Measurements from ENCODE around the gene CAPN12. TPM values are rescaled to one million over a fixed set of nuclear protein-coding genes. Genes with fewer than 3 reads are reported as not detected.

The CAPN12 gene
- total RNA-seq, 1 experiment from 2014 or later, result 43.9 TPM

GRCh38 chr19:38721496-38721895 is 22.8 kb downstream of the CAPN12 start:
- Histone ChIP-seq H2AFZ (no peak overlapping the region), H3K79me2 (ENCODE audit: low read depth) (peaks cover 24% of the 10 kb centered on the region; the same call in 1 of the 2 replicates), H3K4me3 (no peak overlapping the region), H3K4me2 (no peak overlapping the region), H3K9me2 (ENCODE audit: insufficient read depth) (no peaks in the 10 kb centered on the region), H3K36me3 (ENCODE audit: low read depth) (peaks cover 60% of the 10 kb centered on the region), H3K27me3 (ENCODE audit: insufficient read depth, low read depth) (no peaks in the 10 kb centered on the region), H3K9me3 (ENCODE audit: insufficient read depth, low read depth) (no peaks in the 10 kb centered on the region), H3K27ac (0 out of 2 replicates have a peak overlapping the region, but pooled peaks have one; percentile 80), H3F3A (ENCODE audit: insufficient read depth, low read depth) (peaks cover 62% of the 10 kb centered on the region), H3K4me1 (replicated peaks; ENCODE audit: insufficient read depth) (peaks cover 11% of the 10 kb centered on the region), H4K20me1 (ENCODE audit: insufficient read depth) (peaks cover 5% of the 10 kb centered on the region; the same call in 1 of the 2 replicates)
- ChIA-PET CTCF (no interaction called here), POLR2A (ENCODE audit: unreplicated experiment) (no interaction called here)
- intact Hi-C loops (cut with micrococcal nuclease; ENCODE audit: unreplicated experiment), result no loop called here
- TF ChIP-seq CTCF (conservative IDR thresholded peaks at IDR 0.05), result no peak
- TF ChIP-seq EZH2 (IDR thresholded peaks at IDR 0.05; ENCODE audit: low read depth), result no peak
- DNase-seq, result no peak
- BruUV-seq (replicated peaks), result no TSS peak

- ChIA-PET CTCF (no interaction called here), POLR2A (ENCODE audit: unreplicated experiment) (interaction anchor here (0.5 to 1.4 kb wide), 2 partner anchors 32 to 74 kb away, joined by 3 to 6 read pairs; no protein-coding TSS in a partner anchor)
- DNase-seq, result no peak
- Histone ChIP-seq H3K4me3 (no peak overlapping the region), H3K27ac (peak overlapping the region; percentile 80), H3K9me3 (ENCODE audit: insufficient read depth, low read depth) (no peaks in the 10 kb centered on the region), H3K9me2 (ENCODE audit: insufficient read depth) (no peaks in the 10 kb centered on the region), H4K20me1 (ENCODE audit: insufficient read depth) (peaks cover 5% of the 10 kb centered on the region; the same call in 1 of the 2 replicates), H3K4me1 (replicated peaks; ENCODE audit: insufficient read depth) (peaks cover 11% of the 10 kb centered on the region), H3K4me2 (no peak overlapping the region), H2AFZ (no peak overlapping the region), H3K27me3 (ENCODE audit: insufficient read depth, low read depth) (no peaks in the 10 kb centered on the region), H3K79me2 (ENCODE audit: low read depth) (peaks cover 30% of the 10 kb centered on the region; the same call in 1 of the 2 replicates), H3K36me3 (ENCODE audit: low read depth) (peaks cover 64% of the 10 kb centered on the region), H3F3A (ENCODE audit: insufficient read depth, low read depth) (peaks cover 62% of the 10 kb centered on the region)
- intact Hi-C loops (cut with micrococcal nuclease; ENCODE audit: unreplicated experiment), result no loop called here
- TF ChIP-seq CTCF (conservative IDR thresholded peaks at IDR 0.05), result no peak
- TF ChIP-seq EZH2 (IDR thresholded peaks at IDR 0.05; ENCODE audit: low read depth), result no peak
- BruUV-seq (replicated peaks), result no TSS peak
These were observed 23.6 kb downstream of the CAPN12 start for GRCh38 chr19:38720559-38721236.

DNA sequence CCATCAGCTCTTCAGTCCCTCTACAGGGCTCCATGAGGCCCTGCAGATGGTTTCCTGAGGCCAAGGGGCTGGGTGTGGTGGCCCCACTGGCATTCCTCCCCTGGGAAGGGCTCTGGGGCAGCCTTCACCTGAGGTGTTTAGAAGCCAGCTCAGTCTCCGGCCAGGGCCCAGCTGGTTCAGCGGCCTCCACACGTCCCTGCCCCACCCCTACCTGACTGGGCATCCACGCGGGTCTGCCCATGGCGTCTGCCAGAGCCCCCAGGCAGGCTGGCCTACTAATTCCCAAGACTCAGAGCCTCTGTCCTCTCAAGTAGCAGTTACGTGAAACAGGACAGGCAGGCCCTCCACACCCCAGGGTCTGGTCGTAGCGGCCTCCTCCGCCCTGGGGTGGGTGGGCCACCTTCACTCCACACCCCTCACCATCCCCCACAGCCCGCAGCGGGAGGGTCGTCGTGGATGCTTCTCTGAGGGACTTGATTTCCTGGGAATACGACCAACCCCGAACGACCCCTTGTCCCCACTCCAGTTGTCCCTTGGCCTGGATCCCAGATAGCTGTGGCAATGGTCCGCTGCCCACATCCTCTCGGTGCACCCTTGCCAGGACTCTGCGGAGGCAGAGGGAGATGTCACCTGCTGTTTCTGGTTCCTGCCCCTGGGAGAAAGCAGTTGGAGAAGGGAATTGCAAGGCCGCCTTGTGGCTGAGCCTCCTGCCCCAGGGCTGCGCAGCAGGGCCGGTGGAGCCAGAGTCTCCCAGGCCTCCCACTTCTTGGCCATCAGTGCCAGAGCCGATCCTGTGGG is 24.3 kb downstream of the CAPN12 start:
- Histone ChIP-seq H3K4me2 (0 out of 2 replicates have a peak overlapping the region, but pooled peaks have one; percentile 7), H3K27ac (peak overlapping the region; percentile 80), H3K79me2 (ENCODE audit: low read depth) (peaks cover 33% of the 10 kb centered on the region; the same call in 1 of the 2 replicates), H3K4me1 (replicated peaks; ENCODE audit: insufficient read depth) (peaks cover 11% of the 10 kb centered on the region), H2AFZ (no peak overlapping the region), H3K27me3 (ENCODE audit: insufficient read depth, low read depth) (no peaks in the 10 kb centered on the region), H3K9me3 (ENCODE audit: insufficient read depth, low read depth) (no peaks in the 10 kb centered on the region), H3K4me3 (no peak overlapping the region), H3F3A (ENCODE audit: insufficient read depth, low read depth) (peaks cover 62% of the 10 kb centered on the region), H3K36me3 (ENCODE audit: low read depth) (peaks cover 63% of the 10 kb centered on the region), H3K9me2 (ENCODE audit: insufficient read depth) (no peaks in the 10 kb centered on the region), H4K20me1 (ENCODE audit: insufficient read depth) (peaks cover 5% of the 10 kb centered on the region; the same call in 1 of the 2 replicates)
- intact Hi-C loops (cut with micrococcal nuclease; ENCODE audit: unreplicated experiment), result loop anchor here (1.0 to 2.0 kb wide), 4 partner anchors 27 to 83 kb away; no protein-coding TSS in a partner anchor
- no peak for TF ChIP-seq CTCF (conservative IDR thresholded peaks at IDR 0.05)
- peak; percentile 68 to 81 for DNase-seq
- POLR2A ChIA-PET (ENCODE audit: unreplicated experiment), result interaction anchor here (0.5 to 1.4 kb wide), 8 partner anchors 13 to 206 kb away, joined by 3 to 8 read pairs (median 4); no protein-coding TSS in a partner anchor
- TSS peak; percentile 9 for BruUV-seq (replicated peaks)
- CTCF ChIA-PET, result interaction anchor here (0.6 to 1.1 kb wide), 4 partner anchors 14 to 211 kb away, joined by 3 to 6 read pairs (median 3); partner anchors contain the start of genes MRPS12 and SARS2

Data from PC-9 (cell line).